Mesothelial cell of epicardium (in vitro differentiated cells): Measurements from ENCODE around the gene WDR45B. TPM values are rescaled to one million over a fixed set of nuclear protein-coding genes. Genes with fewer than 3 reads are reported as not detected.

Experiments
- DNase-seq, 2 experiments: peaks; one replicate each; pipeline ENCODE4 v3.0.0; 2021; ENCODE audit warnings: low spot score in 2 of 2; ENCODE audit not compliant: unreplicated experiment in 2 of 2
- H3K27ac Mint-ChIP-seq: 2 replicates; pipeline ENCODE4 v1.8.0; 2021; ENCODE audit warnings: mixed read lengths
- H3K27me3 Mint-ChIP-seq: 2 replicates; pipeline ENCODE4 v1.8.0; 2021; ENCODE audit warnings: low read depth, mixed read lengths
- H3K36me3 Mint-ChIP-seq: 2 replicates; pipeline ENCODE4 v1.8.0; 2021; ENCODE audit warnings: mixed read lengths
- H3K4me1 Mint-ChIP-seq: 2 replicates; pipeline ENCODE4 v1.8.0; 2021; ENCODE audit warnings: mixed read lengths
- H3K4me3 Mint-ChIP-seq: 2 replicates; pipeline ENCODE4 v1.8.0; 2021; ENCODE audit warnings: mild to moderate bottlenecking, moderate library complexity, mixed read lengths
- H3K9me3 Mint-ChIP-seq: 2 replicates; pipeline ENCODE4 v1.8.0; 2021; ENCODE audit warnings: mixed read lengths
- total RNA-seq: library from RNA; stranded (reverse); gene quantifications from 3 replicates; pipeline ENCODE4 v1.2.1, GENCODE V29; 2021
- TF ChIP-seq, protein P1 (sequence below): fragments of 200-600 bp; sonication (generic); IDR thresholded peaks from one replicate; pipeline ENCODE4 v1.5.0; 2021; ENCODE audit warnings: antibody characterized with exemption; ENCODE audit not compliant: unreplicated experiment

Gene WDR45B
- total RNA-seq, 1 donor from 2014 or later = 92.3 TPM

DNA sequence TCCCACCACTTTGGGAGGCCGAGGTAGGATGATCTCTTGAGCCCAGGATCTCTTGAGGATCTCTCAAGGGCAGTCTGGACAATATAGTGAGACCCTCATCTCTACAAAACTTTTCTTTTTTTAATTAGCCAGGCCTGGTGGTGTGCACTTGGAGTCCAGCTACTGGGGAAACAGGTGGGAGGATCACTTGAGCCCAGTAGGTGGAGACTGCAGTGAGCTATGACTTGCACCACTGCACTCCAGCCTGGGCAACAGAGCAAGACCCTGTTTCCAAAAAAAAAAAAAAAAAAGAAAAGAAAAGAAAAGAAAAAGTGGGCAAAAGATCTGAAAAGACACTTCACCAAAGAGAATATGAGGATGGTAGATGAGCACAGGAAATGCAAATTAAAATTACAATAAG, 35.3 kb upstream of the WDR45B start:
- DNase-seq = no peak
- TF ChIP-seq, protein P1, sequence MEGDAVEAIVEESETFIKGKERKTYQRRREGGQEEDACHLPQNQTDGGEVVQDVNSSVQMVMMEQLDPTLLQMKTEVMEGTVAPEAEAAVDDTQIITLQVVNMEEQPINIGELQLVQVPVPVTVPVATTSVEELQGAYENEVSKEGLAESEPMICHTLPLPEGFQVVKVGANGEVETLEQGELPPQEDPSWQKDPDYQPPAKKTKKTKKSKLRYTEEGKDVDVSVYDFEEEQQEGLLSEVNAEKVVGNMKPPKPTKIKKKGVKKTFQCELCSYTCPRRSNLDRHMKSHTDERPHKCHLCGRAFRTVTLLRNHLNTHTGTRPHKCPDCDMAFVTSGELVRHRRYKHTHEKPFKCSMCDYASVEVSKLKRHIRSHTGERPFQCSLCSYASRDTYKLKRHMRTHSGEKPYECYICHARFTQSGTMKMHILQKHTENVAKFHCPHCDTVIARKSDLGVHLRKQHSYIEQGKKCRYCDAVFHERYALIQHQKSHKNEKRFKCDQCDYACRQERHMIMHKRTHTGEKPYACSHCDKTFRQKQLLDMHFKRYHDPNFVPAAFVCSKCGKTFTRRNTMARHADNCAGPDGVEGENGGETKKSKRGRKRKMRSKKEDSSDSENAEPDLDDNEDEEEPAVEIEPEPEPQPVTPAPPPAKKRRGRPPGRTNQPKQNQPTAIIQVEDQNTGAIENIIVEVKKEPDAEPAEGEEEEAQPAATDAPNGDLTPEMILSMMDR = no peak
- Mint-ChIP-seq H3K27ac (no peak overlapping the region), H3K27me3 (no peaks in the 10 kb centered on the region), H3K4me1 (peaks cover 13% of the 10 kb centered on the region), H3K36me3 (peaks cover 18% of the 10 kb centered on the region), H3K4me3 (no peak overlapping the region), H3K9me3 (peaks cover 9% of the 10 kb centered on the region)

DNA sequence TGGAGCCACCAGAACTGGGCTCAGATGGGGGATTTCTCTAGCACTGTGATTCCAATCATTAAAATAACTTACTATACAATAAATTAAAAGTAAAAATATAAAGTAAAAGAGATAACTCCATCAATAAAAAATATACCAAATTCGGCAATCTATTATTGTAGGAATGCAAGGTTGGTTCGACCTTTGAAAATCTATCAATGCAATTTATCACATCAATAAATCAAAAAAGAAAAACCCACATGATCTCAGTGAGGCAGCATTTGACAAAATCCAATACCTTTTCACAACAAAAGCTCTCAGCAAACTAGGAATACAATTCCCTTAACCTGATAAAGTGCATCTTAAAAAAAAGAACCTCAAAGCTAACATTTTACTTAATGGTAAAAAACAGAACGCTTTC, 33.3 kb upstream of the WDR45B start:
- Mint-ChIP-seq H3K36me3 (peaks cover 18% of the 10 kb centered on the region), H3K4me1 (peaks cover 2% of the 10 kb centered on the region), H3K27ac (no peak overlapping the region), H3K4me3 (no peak overlapping the region), H3K9me3 (peaks cover 9% of the 10 kb centered on the region), H3K27me3 (no peaks in the 10 kb centered on the region)
- DNase-seq = no peak
- TF ChIP-seq, protein P1 = no peak

DNA sequence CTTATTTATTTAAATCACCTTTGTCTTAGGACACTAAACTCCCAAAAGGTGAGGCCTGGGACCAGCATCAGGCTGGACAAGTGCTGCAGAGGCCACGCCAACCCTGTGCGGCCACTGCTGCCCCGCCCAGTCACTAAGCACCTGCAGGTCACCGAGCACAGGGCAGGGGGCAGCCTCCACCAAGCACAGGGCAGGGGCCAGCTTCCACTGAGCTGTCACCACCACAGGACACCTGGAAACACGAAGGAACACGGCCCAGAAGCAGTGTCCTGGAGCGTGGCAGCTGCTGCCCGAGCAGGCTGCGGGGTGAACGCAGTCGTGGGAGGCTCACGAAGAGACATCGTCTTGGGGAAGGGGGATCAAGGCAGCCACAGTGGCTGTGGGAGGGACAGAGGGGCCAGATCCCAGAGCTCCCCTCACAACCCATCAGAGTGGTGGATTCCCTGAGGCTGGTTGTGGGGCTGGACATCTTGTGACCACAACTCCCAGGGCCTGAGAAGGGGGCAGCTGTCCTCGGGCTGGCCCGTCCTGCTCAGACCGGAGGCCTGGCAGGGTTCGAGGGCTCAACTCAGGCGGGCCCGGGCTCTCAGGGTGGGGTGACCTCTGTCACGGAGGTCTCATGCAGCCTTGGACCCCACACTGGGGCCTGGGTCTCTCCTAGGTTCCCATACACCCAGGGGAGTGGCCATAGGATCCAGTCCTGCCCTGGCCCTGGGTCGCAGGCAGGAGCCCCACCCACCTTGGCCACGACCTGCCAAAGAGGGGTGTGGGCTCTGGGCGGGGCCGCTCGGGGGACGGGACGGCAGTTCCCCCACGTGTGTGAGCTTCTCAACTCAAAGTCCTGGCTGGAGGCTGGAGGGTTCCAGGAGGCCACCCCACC, 31.6 kb upstream of the WDR45B start:
- Mint-ChIP-seq H3K4me1 (peaks cover 5% of the 10 kb centered on the region), H3K27me3 (no peaks in the 10 kb centered on the region), H3K9me3 (peaks cover 9% of the 10 kb centered on the region), H3K27ac (no peak overlapping the region), H3K4me3 (no peak overlapping the region), H3K36me3 (peaks cover 18% of the 10 kb centered on the region)
- TF ChIP-seq, protein P1 = no peak
- DNase-seq = no peak

DNA sequence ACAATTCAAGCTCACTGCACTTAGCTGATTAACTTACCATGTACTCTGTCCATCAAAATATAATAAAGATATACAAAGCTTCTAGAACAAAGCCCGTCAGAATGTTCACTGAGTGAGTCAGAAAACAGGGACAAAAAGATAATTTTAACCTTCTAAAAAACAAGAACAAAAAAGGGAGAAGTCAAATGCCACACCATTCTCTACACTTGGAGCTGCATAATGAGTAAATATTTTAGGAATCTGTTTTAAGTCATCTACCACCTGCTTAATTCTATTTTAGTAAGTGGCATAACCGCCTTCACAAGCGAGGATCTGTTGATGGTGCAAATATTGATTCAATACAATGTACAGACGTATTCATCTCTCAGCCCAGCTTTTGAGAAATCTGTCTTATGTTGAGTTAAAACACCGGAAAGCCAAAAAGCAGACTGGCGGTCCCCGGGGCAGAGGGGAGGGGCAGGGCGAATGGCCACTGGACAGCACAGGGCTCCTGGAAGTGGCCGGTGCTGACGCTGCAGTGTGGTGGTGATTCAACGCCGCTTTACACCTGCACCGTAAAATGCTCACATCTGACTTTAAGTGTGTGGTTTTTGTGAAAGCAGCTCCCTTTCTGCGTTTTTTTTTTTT, 30.1 kb upstream of the WDR45B start:
- DNase-seq = no peak
- TF ChIP-seq, protein P1 = no peak
- Mint-ChIP-seq H3K9me3 (peaks cover 9% of the 10 kb centered on the region), H3K4me1 (peaks cover 8% of the 10 kb centered on the region), H3K36me3 (peaks cover 14% of the 10 kb centered on the region), H3K27me3 (no peaks in the 10 kb centered on the region), H3K4me3 (no peak overlapping the region), H3K27ac (no peak overlapping the region)

DNA sequence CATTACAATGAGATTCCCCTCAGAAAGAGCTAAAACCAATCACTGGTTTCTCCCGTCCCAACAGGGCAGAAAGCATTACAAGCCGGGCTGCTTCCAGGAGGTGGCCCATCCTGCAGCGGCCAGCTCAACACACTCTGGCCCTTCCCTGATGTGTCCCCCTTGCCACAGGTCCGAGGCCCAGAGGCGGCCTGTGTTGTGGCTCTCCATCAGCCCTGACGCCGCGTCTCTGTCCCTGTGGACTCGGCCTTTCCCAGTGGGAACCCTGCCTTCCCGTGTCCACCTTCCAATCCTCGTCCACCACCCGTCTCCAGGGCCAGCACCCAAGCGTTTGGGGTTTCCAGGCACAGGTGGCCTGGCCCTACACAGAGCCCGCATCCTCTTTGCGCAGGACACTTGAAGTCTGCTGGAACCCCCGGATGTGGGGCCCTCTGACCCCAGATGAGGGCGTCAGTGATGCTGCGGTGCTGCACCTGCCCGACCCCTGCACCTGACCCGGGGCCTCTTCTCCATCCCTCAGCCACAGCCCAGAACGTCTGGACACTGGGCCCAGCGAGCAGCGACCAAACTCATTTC, 29.2 kb upstream of the WDR45B start:
- H3K4me3 Mint-ChIP-seq = no peak overlapping the region
- H3K4me1 Mint-ChIP-seq = peaks cover 8% of the 10 kb centered on the region
- H3K27me3 Mint-ChIP-seq = no peaks in the 10 kb centered on the region
- H3K9me3 Mint-ChIP-seq = peaks cover 8% of the 10 kb centered on the region
- no peak for DNase-seq
- TF ChIP-seq, protein P1 = no peak
- H3K36me3 Mint-ChIP-seq = peaks cover 11% of the 10 kb centered on the region
- no peak overlapping the region for H3K27ac Mint-ChIP-seq
